DMS 273 treated with DMSO at 0.1 percent for 48 hours (cell line): ENCODE results near the gene KRTAP9-3.
"Not testable (repeated sequence)": the region's sequence is repeated elsewhere in the genome, so short reads cannot be mapped to it uniquely, and the experiment has no call there.

Experiments
- DNase-seq: peaks from one replicate; lab custom pipeline; 2025; lab: John Stamatoyannopoulos, UW

KRTAP9-3 gene

GRCh38 chr17:41251261-41251660, 19.0 kb downstream of the KRTAP9-3 start:
- no peak for DNase-seq

GRCh38 chr17:41254861-41255260, 22.6 kb downstream of the KRTAP9-3 start:
- DNase-seq, result no peak

GRCh38 chr17:41255381-41256290, 23.4 kb downstream of the KRTAP9-3 start, which contains the start of gene KRTAP9-9:
TSS of gene KRTAP9-9 (plus strand) at chr17:41255384.
- not testable (repeated sequence) for DNase-seq

- no peak for DNase-seq
Measured at GRCh38 chr17:41256291-41256685, 24.0 kb downstream of the KRTAP9-3 start.

GRCh38 chr17:41258406-41258805, 26.2 kb downstream of the KRTAP9-3 start:
- no peak for DNase-seq

GRCh38 chr17:41263212-41263611, 31.0 kb downstream of the KRTAP9-3 start:
- no peak for DNase-seq

GRCh38 chr17:41264599-41264998, 32.4 kb downstream of the KRTAP9-3 start:
- no peak for DNase-seq

GRCh38 chr17:41265078-41265477, 32.8 kb downstream of the KRTAP9-3 start, which contains the start of gene KRTAP9-6:
TSS of gene KRTAP9-6 (plus strand) at chr17:41265378. CDS start at chr17:41265378, 0 bp downstream.
- no peak for DNase-seq

GRCh38 chr17:41267711-41268110, 35.5 kb downstream of the KRTAP9-3 start:
- DNase-seq, result no peak

GRCh38 chr17:41271323-41271722, 39.1 kb downstream of the KRTAP9-3 start:
- DNase-seq, result not testable (repeated sequence)

- no peak for DNase-seq
Measured at GRCh38 chr17:41271858-41272257, 39.6 kb downstream of the KRTAP9-3 start.

- not testable (repeated sequence) for DNase-seq
Measured at GRCh38 chr17:41275648-41276190, 43.5 kb downstream of the KRTAP9-3 start, which contains the start of gene KRTAP9-7. TSS of gene KRTAP9-7 (plus strand) at chr17:41275698. CDS start at chr17:41275698, 0 bp downstream.

- no peak for DNase-seq
Measured at GRCh38 chr17:41278176-41278955, 46.1 kb downstream of the KRTAP9-3 start.
